Measurements from ENCODE around the gene PLPP3. TPM values are rescaled to one million over a fixed set of nuclear protein-coding genes. Genes with fewer than 3 reads are reported as not detected.

The PLPP3 gene
- total RNA-seq, 1 donor from 2014 or later: 4.9 TPM

- Histone ChIP-seq H3K4me3 (ENCODE audit: low read depth, low read length) (peak overlapping the region; percentile 47), H3K36me3 (ENCODE audit: control insufficient read depth, insufficient read depth, low read length) (no peaks in the 10 kb centered on the region), H3K27me3 (ENCODE audit: control insufficient read depth, insufficient read depth, low read length) (no peaks in the 10 kb centered on the region)
- DNase-seq (ENCODE audit: low read depth): peak; percentile 10
- TF ChIP-seq CTCF (IDR thresholded peaks at IDR 0.05; ENCODE audit: insufficient read depth, low read length, poor library complexity, severe bottlenecking): no peak
These were observed 101.9 kb downstream of the PLPP3 start for GRCh38 chr1:56477164-56478111.

GRCh38 chr1:56473582-56474270, 105.6 kb downstream of the PLPP3 start:
- no peak for DNase-seq (ENCODE audit: low read depth)
- no peaks in the 10 kb centered on the region for H3K27me3 ChIP-seq (ENCODE audit: control insufficient read depth, insufficient read depth, low read length)
- H3K4me3 ChIP-seq (ENCODE audit: low read depth, low read length): no peak overlapping the region
- H3K36me3 ChIP-seq (ENCODE audit: control insufficient read depth, insufficient read depth, low read length): no peaks in the 10 kb centered on the region
- TF ChIP-seq CTCF (IDR thresholded peaks at IDR 0.05; ENCODE audit: insufficient read depth, low read length, poor library complexity, severe bottlenecking): no peak

GRCh38 chr1:56472860-56473259, 106.5 kb downstream of the PLPP3 start:
- Histone ChIP-seq H3K4me3 (ENCODE audit: low read depth, low read length) (no peak overlapping the region), H3K36me3 (ENCODE audit: control insufficient read depth, insufficient read depth, low read length) (no peaks in the 10 kb centered on the region), H3K27me3 (ENCODE audit: control insufficient read depth, insufficient read depth, low read length) (no peaks in the 10 kb centered on the region)
- no peak for DNase-seq (ENCODE audit: low read depth)
- TF ChIP-seq CTCF (IDR thresholded peaks at IDR 0.05; ENCODE audit: insufficient read depth, low read length, poor library complexity, severe bottlenecking): no peak

- Histone ChIP-seq H3K27me3 (ENCODE audit: control insufficient read depth, insufficient read depth, low read length) (no peaks in the 10 kb centered on the region), H3K36me3 (ENCODE audit: control insufficient read depth, insufficient read depth, low read length) (no peaks in the 10 kb centered on the region), H3K4me3 (ENCODE audit: low read depth, low read length) (no peak overlapping the region)
- no peak for TF ChIP-seq CTCF (IDR thresholded peaks at IDR 0.05; ENCODE audit: insufficient read depth, low read length, poor library complexity, severe bottlenecking)
- DNase-seq (ENCODE audit: low read depth): peak; percentile 31
These were observed 109.6 kb downstream of the PLPP3 start for GRCh38 chr1:56469640-56470371.

- Histone ChIP-seq H3K4me3 (ENCODE audit: low read depth, low read length) (no peak overlapping the region), H3K36me3 (ENCODE audit: control insufficient read depth, insufficient read depth, low read length) (no peaks in the 10 kb centered on the region), H3K27me3 (ENCODE audit: control insufficient read depth, insufficient read depth, low read length) (no peaks in the 10 kb centered on the region)
- no peak for TF ChIP-seq CTCF (IDR thresholded peaks at IDR 0.05; ENCODE audit: insufficient read depth, low read length, poor library complexity, severe bottlenecking)
- DNase-seq (ENCODE audit: low read depth): no peak
These were observed 110.8 kb downstream of the PLPP3 start for GRCh38 chr1:56468518-56468917.
